ENCODE results near the gene RHO. TPM values are rescaled to one million over a fixed set of nuclear protein-coding genes. Genes with fewer than 3 reads are reported as not detected.

The RHO gene
- polyA plus RNA-seq, 1 donor (not counting 4 experiments of a cell fraction or from before 2014, with no cell fraction given), result not detected

DNA sequence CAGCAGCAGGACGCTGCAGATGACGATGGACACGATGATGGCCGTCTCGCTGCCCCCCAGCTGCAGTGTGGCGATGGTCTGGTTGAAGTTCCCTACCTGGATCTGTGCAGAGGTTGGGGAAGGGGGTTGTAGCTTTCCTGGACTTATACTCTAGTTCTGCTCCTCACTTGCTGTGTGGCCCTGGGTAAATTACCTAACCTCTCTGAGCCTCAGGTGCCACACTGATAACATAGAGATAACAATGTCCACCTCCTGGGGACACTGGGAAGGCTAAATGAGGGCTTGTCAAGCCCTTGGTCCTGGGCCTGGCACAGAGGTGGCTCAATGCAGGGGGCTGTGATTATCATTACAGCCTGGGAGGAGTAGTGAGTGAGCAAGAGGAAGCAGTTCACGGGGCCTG lies 41.4 kb downstream of the RHO start:
- Histone ChIP-seq H3K36me3 (ENCODE audit: control insufficient read depth in 2 of 2, extremely low read depth in 1 of 2, insufficient read depth in 2 of 2, low read length in 2 of 2) (no peaks in the 10 kb centered on the region), H3K27me3 (ENCODE audit: control insufficient read depth, extremely low read depth, insufficient read depth, low read length) (peaks cover 6% of the 10 kb centered on the region), H3K27ac (ENCODE audit: control insufficient read depth, insufficient read depth, low read length) (no peak overlapping the region), H2AFZ (ENCODE audit: control insufficient read depth, low read length) (no peak overlapping the region), H3K79me2 (ENCODE audit: control insufficient read depth, insufficient read depth, low read length) (no peaks in the 10 kb centered on the region), H4K20me1 (ENCODE audit: control insufficient read depth, extremely low read depth, insufficient read depth, low read length) (no peaks in the 10 kb centered on the region), H3K4me1 (ENCODE audit: control insufficient read depth, extremely low read depth, insufficient read depth, low read length) (no peaks in the 10 kb centered on the region), H3K9me3 (ENCODE audit: control insufficient read depth, low read depth, low read length) (no peaks in the 10 kb centered on the region), H3K4me2 (ENCODE audit: control insufficient read depth, extremely low read depth, insufficient read depth, low read depth, low read length) (no peak overlapping the region), H3K4me3 (ENCODE audit: control insufficient read depth in 2 of 3, extremely low read depth in 1 of 3, insufficient read depth in 2 of 3, low read depth in 1 of 3, low read length in 3 of 3) (no peak overlapping the region), H3K9ac (ENCODE audit: control insufficient read depth, extremely low read depth, insufficient read depth, low read length) (no peak overlapping the region), H3K9me1 (ENCODE audit: control insufficient read depth, extremely low read depth, insufficient read depth, low read length) (no peaks in the 10 kb centered on the region)
- DNase-seq (ENCODE audit: low read depth, low spot score) (no peak), FAIRE-seq (no peak)
- dilution Hi-C loops (cut with MboI; ENCODE audit: extremely low pct_ligation_motif_present, low sequenced_read_pairs), result no loop called here
- TF ChIP-seq, protein P1, sequence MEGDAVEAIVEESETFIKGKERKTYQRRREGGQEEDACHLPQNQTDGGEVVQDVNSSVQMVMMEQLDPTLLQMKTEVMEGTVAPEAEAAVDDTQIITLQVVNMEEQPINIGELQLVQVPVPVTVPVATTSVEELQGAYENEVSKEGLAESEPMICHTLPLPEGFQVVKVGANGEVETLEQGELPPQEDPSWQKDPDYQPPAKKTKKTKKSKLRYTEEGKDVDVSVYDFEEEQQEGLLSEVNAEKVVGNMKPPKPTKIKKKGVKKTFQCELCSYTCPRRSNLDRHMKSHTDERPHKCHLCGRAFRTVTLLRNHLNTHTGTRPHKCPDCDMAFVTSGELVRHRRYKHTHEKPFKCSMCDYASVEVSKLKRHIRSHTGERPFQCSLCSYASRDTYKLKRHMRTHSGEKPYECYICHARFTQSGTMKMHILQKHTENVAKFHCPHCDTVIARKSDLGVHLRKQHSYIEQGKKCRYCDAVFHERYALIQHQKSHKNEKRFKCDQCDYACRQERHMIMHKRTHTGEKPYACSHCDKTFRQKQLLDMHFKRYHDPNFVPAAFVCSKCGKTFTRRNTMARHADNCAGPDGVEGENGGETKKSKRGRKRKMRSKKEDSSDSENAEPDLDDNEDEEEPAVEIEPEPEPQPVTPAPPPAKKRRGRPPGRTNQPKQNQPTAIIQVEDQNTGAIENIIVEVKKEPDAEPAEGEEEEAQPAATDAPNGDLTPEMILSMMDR (optimal IDR thresholded peaks at IDR 0.05 in 1 of 3, IDR thresholded peaks at IDR 0.05 in 1 of 3, conservative IDR thresholded peaks at IDR 0.05 in 1 of 3; ENCODE audit: extremely low read depth in 1 of 3, insufficient read depth in 2 of 3, low read length in 3 of 3), result no peak
- TF ChIP-seq EZH2 (IDR thresholded peaks at IDR 0.05; ENCODE audit: low read length), result no peak

DNA sequence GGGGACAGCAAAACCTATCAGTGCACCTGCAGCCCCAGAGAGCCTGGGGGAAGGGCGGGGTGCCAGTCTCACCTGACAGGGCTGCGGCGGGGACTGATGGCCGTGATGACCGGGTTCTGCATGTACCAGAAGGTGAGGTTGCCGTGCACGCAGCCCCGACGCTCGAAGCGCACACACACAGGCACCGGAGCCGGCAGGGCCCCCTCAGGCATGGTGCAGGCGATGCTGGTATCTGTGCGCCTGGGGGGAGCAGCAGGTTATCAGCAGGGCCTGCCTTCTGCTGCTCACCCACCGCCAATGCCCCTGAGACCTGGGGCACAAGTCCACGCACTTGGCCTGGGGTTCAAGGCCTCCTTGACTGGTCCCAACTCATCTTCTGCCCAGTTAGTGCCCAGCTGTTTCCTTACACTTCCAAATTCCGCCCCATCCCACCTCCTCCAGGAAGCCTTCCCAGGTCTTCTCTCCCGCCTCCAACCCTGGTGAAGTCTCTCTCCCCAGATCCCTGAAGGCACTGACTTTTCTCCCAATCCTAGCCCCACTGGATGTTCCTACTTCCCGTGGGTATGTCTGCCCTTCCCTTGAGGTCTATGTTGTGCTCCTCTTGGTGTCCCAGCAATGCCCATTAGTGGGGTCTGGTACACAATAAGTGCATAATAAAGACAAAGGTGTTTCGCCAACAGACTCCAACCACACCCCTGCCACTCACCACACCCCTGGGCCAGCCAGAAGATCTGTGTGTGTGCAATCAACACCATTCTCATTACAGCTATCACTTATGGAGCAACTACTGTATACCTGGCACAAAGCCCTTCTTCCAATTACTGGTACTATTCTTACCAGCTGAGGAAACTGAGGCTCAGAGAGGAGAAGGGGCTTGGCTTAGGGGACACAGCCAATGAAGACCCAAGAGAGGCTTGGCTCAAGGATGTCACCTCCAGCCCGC lies 43.4 kb downstream of the RHO start:
- Histone ChIP-seq H3K4me2 (ENCODE audit: control insufficient read depth, extremely low read depth, insufficient read depth, low read depth, low read length) (no peak overlapping the region), H2AFZ (ENCODE audit: control insufficient read depth, low read length) (no peak overlapping the region), H3K36me3 (ENCODE audit: control insufficient read depth in 2 of 2, extremely low read depth in 1 of 2, insufficient read depth in 2 of 2, low read length in 2 of 2) (no peaks in the 10 kb centered on the region), H3K9me3 (ENCODE audit: control insufficient read depth, low read depth, low read length) (no peaks in the 10 kb centered on the region), H4K20me1 (ENCODE audit: control insufficient read depth, extremely low read depth, insufficient read depth, low read length) (no peaks in the 10 kb centered on the region), H3K4me3 (ENCODE audit: control insufficient read depth in 2 of 3, extremely low read depth in 1 of 3, insufficient read depth in 2 of 3, low read depth in 1 of 3, low read length in 3 of 3) (no peak overlapping the region), H3K9ac (ENCODE audit: control insufficient read depth, extremely low read depth, insufficient read depth, low read length) (no peak overlapping the region), H3K27me3 (ENCODE audit: control insufficient read depth, extremely low read depth, insufficient read depth, low read length) (peaks cover 6% of the 10 kb centered on the region), H3K79me2 (ENCODE audit: control insufficient read depth, insufficient read depth, low read length) (no peaks in the 10 kb centered on the region), H3K27ac (ENCODE audit: control insufficient read depth, insufficient read depth, low read length) (no peak overlapping the region), H3K9me1 (ENCODE audit: control insufficient read depth, extremely low read depth, insufficient read depth, low read length) (no peaks in the 10 kb centered on the region), H3K4me1 (ENCODE audit: control insufficient read depth, extremely low read depth, insufficient read depth, low read length) (no peaks in the 10 kb centered on the region)
- DNase-seq (ENCODE audit: low read depth, low spot score) (no peak), FAIRE-seq (no peak)
- dilution Hi-C loops (cut with MboI; ENCODE audit: extremely low pct_ligation_motif_present, low sequenced_read_pairs), result no loop called here
- TF ChIP-seq, protein P1 (optimal IDR thresholded peaks at IDR 0.05 in 1 of 3, IDR thresholded peaks at IDR 0.05 in 1 of 3, conservative IDR thresholded peaks at IDR 0.05 in 1 of 3; ENCODE audit: extremely low read depth in 1 of 3, insufficient read depth in 2 of 3, low read length in 3 of 3), result no peak
- TF ChIP-seq EZH2 (IDR thresholded peaks at IDR 0.05; ENCODE audit: low read length), result no peak
